Measurements from ENCODE around the gene PRKCG. TPM values are rescaled to one million over a fixed set of nuclear protein-coding genes. Genes with fewer than 3 reads are reported as not detected.

Gene PRKCG
- total and polyA plus RNA-seq, 2 of the 8 experiments (the other 6 are each of a cell fraction or from before 2014, with no cell fraction given) = 6.1 to 10.6 TPM

DNA sequence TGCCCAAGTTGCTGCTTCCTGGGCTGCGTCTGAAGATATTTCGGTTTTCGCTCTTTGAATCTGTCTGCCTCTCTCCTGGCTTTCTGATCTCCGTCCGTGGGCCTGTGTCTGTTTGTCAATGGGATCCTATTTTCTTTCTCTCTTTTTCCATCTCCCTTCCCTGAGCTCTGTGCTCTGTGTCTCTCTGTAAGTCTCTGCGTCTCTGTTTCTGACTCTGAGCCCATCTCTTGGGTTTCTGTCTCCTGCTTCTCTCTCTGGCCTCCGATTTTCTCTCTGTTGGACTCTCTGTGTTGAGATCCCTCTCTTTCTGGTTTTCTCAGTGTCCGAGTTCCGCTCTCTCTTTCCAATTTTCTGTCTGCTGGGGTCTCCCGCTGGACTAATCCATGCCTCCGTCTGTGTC, 1.7 kb downstream of the PRKCG start:
- DNase-seq (ENCODE audit: low read depth in 1 of 2, low spot score in 2 of 2) (no peak), FAIRE-seq (no peak)
- Histone ChIP-seq H3K4me3 (ENCODE audit: extremely low read depth in 1 of 4, insufficient read depth in 2 of 4, low read depth in 3 of 4, low read length in 4 of 4) (peak overlapping the region; percentile 11 to 77 (median 39); a peak in 7 of 8 replicates), H3K36me3 (ENCODE audit: control insufficient read depth in 2 of 4, insufficient read depth in 4 of 4, low read length in 3 of 4) (no peaks in the 10 kb centered on the region; a peak in 1 of 8 replicates), H3K4me2 (ENCODE audit: insufficient read depth in 1 of 2, low read depth in 2 of 2, low read length in 2 of 2) (peak overlapping the region; percentile 98 to 100), H3K9me3 (ENCODE audit: insufficient read depth in 2 of 2, low read depth in 1 of 2, low read length in 1 of 2) (no peaks in the 10 kb centered on the region), H4K5ac (ENCODE audit: insufficient read length, low read depth, low read length) (no peak overlapping the region), H2BK12ac (ENCODE audit: low read depth, low read length) (no peak overlapping the region), H3K79me2 (ENCODE audit: control insufficient read depth in 1 of 2, insufficient read depth in 2 of 2, low read length in 2 of 2) (no peaks in the 10 kb centered on the region), H2AK5ac (ENCODE audit: low read depth, low read length) (no peak overlapping the region), H2BK15ac (ENCODE audit: low read length) (no peak overlapping the region), H3K27ac (ENCODE audit: low read depth, low read length) (no peak overlapping the region), H3K27me3 (replicated peaks in 1 of 4; ENCODE audit: control insufficient read depth in 3 of 4, extremely low read depth in 1 of 4, insufficient read depth in 3 of 4, low read length in 3 of 4) (peaks cover 0 to 11% (median 3%) of the 10 kb centered on the region in 4 experiments; a peak in 4 of 7 replicates), H3K23me2 (ENCODE audit: low read depth, low read length) (peaks cover 23% of the 10 kb centered on the region), H3K4ac (replicated peaks; ENCODE audit: insufficient read length, low read depth, low read length) (no peak overlapping the region), H2BK20ac (ENCODE audit: low read length) (no peak overlapping the region), H3K18ac (ENCODE audit: extremely low read depth, low read length) (no peak overlapping the region; the same call in 1 of the 2 replicates), H3K4me1 (replicated peaks in 1 of 4; ENCODE audit: control insufficient read depth in 3 of 4, insufficient read depth in 4 of 4, low read length in 3 of 4) (peaks cover 2 to 26% (median 8%) of the 10 kb centered on the region in 4 experiments), H4K8ac (ENCODE audit: extremely low read depth, insufficient read depth, low read length) (no peak overlapping the region), H3K23ac (ENCODE audit: insufficient read length) (no peak overlapping the region), H2BK5ac (ENCODE audit: low read depth, low read length) (no peak overlapping the region), H3K14ac (ENCODE audit: insufficient read length) (no peak overlapping the region), H2BK120ac (replicated peaks; ENCODE audit: low read depth, low read length) (no peak overlapping the region), H4K91ac (replicated peaks; ENCODE audit: insufficient read length, low read length) (no peak overlapping the region), H3K56ac (replicated peaks; ENCODE audit: insufficient read length, low read depth, low read length) (no peak overlapping the region), H3K79me1 (ENCODE audit: low read depth, low read length) (no peaks in the 10 kb centered on the region), H3K9ac (replicated peaks in 1 of 4; ENCODE audit: extremely low read depth in 1 of 4, low read depth in 3 of 4, low read length in 3 of 4) (peak overlapping the region in 2 of 4 experiments; percentile 6 to 20; a peak in 2 of 7 replicates), H2AFZ (ENCODE audit: low read length) (no peak overlapping the region), H4K20me1 (replicated peaks in 1 of 2; ENCODE audit: control insufficient read depth in 1 of 2, insufficient read depth in 2 of 2, low read length in 2 of 2) (no peaks in the 10 kb centered on the region)
- POLR2A ChIA-PET (ENCODE audit: partially characterized antibody) = interaction anchor here (1.0 to 4.7 kb wide), 6 partner anchors 12 to 77 kb away, joined by 3 to 61 read pairs (median 7); partner anchors contain the start of gene MYADM
- CTCF ChIA-PET (ENCODE audit: partially characterized antibody) = interaction anchor here (0.6 to 4.0 kb wide), 10 partner anchors 14 to 253 kb away, joined by 3 to 24 read pairs (median 4); no protein-coding TSS in a partner anchor
- WGBS, 2 experiments (ENCODE audit: extremely low coverage in 1 of 2, insufficient coverage in 1 of 2, insufficient read length in 1 of 2, insufficient replicate concordance in 2 of 2, low coverage in 1 of 2, low lambda C conversion rate in 2 of 2, missing lambda C conversion rate in 1 of 2) = 44% methylated on average over 10 of the region's 11 CpGs; no CpG with 5 or more reads in 1 of the 2 experiments
- TF ChIP-seq CHD1 (IDR thresholded peaks at IDR 0.05; ENCODE audit: low read depth, low read length) = no peak
- TF ChIP-seq RFX5 (IDR thresholded peaks at IDR 0.05; ENCODE audit: borderline replicate concordance, low read depth, low read length) = no peak
- no peak for TF ChIP-seq TEAD4 (IDR thresholded peaks at IDR 0.05; ENCODE audit: low read depth, low read length)
- no peak for TF ChIP-seq SP2 (IDR thresholded peaks at IDR 0.05; ENCODE audit: low read length)
- TF ChIP-seq SIN3A (conservative IDR thresholded peaks at IDR 0.05 in 1 of 2, IDR thresholded peaks at IDR 0.05 in 1 of 2; ENCODE audit: low read depth in 1 of 2, low read length in 2 of 2) = no peak
- TF ChIP-seq SP1 (IDR thresholded peaks at IDR 0.05; ENCODE audit: low read depth, low read length) = no peak
